ENCODE measurements around the gene ATXN7L3.

The ATXN7L3 gene

GRCh38 chr17:44170499-44171201 is 29.0 kb downstream of the ATXN7L3 start, which contains the start of gene ASB16:
Gene ASB16, plus strand, starts transcription at chr17:44170704. Its CDS starts 86 bp downstream, at chr17:44170790.
- peak; percentile 13 for TF ChIP-seq CTCF (conservative IDR thresholded peaks at IDR 0.05; ENCODE audit: low read depth, low read length)
- H3K4me3 ChIP-seq (ENCODE audit: low read length) = peak within 1 kb of the TSS; percentile 28
- DNase-seq (ENCODE audit: low read depth) = peak; percentile 38

DNA sequence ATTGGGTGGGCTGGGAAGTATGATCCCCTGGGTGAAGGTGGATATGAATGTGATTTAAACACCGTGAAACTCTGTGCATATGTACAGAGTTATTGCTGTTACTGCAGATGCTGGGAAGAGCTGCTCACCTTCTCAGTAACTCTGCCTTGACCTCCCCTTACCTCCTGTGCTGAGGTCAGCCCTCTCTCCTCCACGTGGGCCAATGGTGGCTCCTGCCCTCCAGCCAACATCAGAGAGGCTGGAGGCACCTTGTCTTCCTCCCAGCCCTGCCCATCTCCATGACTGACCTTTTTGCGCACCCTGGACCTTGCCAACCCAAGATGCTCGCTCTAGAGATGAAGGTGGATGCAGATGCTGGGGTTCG is 29.6 kb downstream of the ATXN7L3 start:
- TF ChIP-seq CTCF (conservative IDR thresholded peaks at IDR 0.05; ENCODE audit: low read depth, low read length) = no peak
- H3K4me3 ChIP-seq (ENCODE audit: low read length) = no peak overlapping the region
- DNase-seq (ENCODE audit: low read depth) = no peak

- no peak for TF ChIP-seq CTCF (conservative IDR thresholded peaks at IDR 0.05; ENCODE audit: low read depth, low read length)
- H3K4me3 ChIP-seq (ENCODE audit: low read length) = no peak overlapping the region
- no peak for DNase-seq (ENCODE audit: low read depth)
These were observed 32.4 kb downstream of the ATXN7L3 start for GRCh38 chr17:44167181-44167861.

DNA sequence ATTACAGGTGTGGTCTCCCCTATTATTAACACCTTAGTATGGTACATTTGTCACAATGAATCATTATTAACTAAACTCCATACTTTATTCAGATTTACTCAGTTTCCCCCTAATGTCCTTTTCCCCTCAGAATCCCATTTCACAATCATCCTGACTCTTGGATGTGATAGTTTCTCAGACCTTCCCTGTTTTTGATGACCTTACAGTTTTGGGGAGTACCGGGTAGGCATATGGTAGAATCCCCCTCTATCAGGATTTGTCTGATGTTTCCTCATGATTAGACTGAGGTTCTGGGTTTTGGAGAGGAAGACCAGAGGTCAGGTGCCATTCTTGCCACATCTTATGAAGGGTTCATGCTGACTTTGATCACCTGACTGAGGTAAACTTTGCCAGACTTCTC is 35.2 kb downstream of the ATXN7L3 start:
- no peak for TF ChIP-seq CTCF (conservative IDR thresholded peaks at IDR 0.05; ENCODE audit: low read depth, low read length)
- H3K4me3 ChIP-seq (ENCODE audit: low read length) = no peak overlapping the region
- DNase-seq (ENCODE audit: low read depth) = no peak

GRCh38 chr17:44159519-44160210 is 40.0 kb downstream of the ATXN7L3 start:
- no peak overlapping the region for H3K4me3 ChIP-seq (ENCODE audit: low read length)
- no peak for TF ChIP-seq CTCF (conservative IDR thresholded peaks at IDR 0.05; ENCODE audit: low read depth, low read length)
- DNase-seq (ENCODE audit: low read depth) = no peak

GRCh38 chr17:44155488-44155887 is 44.2 kb downstream of the ATXN7L3 start:
- DNase-seq (ENCODE audit: low read depth) = no peak
- TF ChIP-seq CTCF (conservative IDR thresholded peaks at IDR 0.05; ENCODE audit: low read depth, low read length) = no peak
- no peak overlapping the region for H3K4me3 ChIP-seq (ENCODE audit: low read length)
